ENCODE results near the gene RND3.

RND3 gene

DNA sequence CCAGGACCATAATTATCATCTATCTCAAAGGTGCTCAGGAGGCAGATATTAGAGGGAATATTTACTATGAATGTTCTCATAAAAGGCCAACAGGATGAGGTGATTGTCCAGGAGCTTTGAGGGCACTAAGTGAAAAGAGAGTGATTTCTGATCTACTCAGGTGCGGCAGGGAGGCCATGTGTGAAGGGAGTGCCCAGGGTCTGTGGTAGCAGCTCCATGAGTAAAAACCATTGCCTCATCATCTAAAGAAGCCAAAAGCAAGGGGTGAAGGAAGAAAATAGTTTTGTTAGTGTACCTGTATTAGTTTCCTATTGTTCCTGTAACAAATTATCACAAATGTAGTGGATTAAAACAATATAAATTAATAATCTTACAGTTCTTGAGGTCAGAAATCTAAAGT lies 22.5 kb downstream of the RND3 start:
- H3K27ac ChIP-seq: no peak overlapping the region

GRCh38 chr2:150464270-150464669 lies 23.2 kb downstream of the RND3 start:
- no peak overlapping the region for H3K4me3 ChIP-seq
- H3K27ac ChIP-seq: no peak overlapping the region

More for the DNA sequence above, 22.5 kb downstream of the RND3 start:
- no peak overlapping the region for H3K4me3 ChIP-seq

DNA sequence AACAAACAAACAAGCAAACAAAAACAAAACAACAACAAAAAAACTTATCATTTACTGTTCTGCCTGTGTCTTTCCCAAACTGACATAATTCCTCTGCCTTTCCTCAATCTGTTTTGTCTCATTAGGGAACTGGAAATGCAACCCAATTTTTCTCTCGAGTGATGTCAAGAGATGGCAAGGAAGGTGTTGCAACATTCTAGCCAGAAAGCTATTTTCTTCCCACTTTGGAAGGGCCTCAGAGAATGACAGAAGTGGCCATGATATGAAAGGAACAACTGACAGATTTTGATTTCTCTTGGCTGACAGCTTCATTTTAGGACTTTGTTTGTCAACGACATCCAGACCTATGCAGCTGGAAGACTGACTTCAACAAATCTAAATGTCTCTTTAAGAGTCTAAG lies 24.7 kb downstream of the RND3 start:
- Histone ChIP-seq H3K27ac (no peak overlapping the region), H3K4me3 (no peak overlapping the region)

DNA sequence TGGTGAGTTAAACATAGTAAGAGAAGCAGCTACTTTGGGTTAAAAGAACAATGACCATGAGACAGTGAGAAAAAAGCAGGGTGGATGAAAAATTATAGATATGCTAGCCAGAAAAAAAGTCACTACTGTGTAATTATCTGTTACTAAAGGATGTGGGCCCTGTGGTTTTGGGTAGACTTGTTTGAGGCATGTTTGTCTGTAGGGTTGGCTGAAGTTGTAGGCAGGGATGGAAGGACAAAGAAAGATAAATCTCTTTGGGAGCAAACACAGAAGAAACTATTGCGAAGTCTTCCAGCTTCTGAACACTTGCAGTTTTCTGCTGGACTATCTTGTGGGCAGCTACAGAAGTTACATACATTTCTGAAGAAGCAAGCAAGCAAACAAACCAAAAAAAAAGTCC lies 28.2 kb downstream of the RND3 start:
- H3K27ac ChIP-seq: no peak overlapping the region
- no peak overlapping the region for H3K4me3 ChIP-seq

- H3K27ac ChIP-seq: no peak overlapping the region
- H3K4me3 ChIP-seq: no peak overlapping the region
These were observed 36.7 kb downstream of the RND3 start for GRCh38 chr2:150450765-150451164.

DNA sequence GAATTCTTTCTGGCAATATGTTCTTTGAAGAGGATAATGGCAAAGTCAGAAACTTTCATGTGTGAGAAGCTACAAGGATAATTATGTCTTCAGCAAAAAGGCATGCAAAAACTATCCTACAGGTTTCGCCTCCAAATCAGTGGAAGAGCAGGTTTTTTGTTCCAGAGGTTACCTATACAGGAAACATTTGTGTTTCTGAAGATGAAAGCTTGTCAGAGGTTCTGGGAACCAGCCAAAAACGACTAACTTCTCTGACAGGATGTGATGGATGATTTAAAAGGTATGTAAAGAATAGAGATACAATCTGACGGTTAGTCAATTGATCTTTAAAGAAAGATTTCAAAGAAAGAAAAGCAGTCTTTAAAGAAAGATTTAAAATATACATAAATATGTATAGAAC lies 37.6 kb downstream of the RND3 start:
- Histone ChIP-seq H3K27ac (no peak overlapping the region), H3K4me3 (no peak overlapping the region)

GRCh38 chr2:150445398-150445797 lies 42.1 kb downstream of the RND3 start:
- H3K27ac ChIP-seq: no peak overlapping the region
- no peak overlapping the region for H3K4me3 ChIP-seq

DNA sequence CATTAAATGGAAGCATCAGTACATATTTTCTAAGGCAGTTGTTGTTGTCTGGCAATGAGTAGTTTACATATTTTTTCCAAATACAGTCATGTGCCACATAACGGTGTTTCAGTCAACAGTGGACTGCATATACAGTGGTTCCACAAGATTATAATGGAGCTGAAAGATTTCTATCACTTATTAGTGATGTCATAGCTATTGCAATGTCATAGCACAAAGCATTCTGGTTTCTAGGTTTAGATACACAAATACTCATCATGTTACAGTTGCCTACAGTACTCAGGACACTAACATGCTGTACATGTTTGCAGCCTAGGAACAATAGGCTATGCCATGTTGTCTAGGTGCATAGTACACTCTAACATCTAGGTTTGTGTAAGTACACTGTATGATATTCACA lies 45.0 kb downstream of the RND3 start:
- no peak overlapping the region for H3K4me3 ChIP-seq
- H3K27ac ChIP-seq: no peak overlapping the region

GRCh38 chr2:150441784-150442183 lies 45.7 kb downstream of the RND3 start:
- Histone ChIP-seq H3K4me3 (no peak overlapping the region), H3K27ac (no peak overlapping the region)

- H3K4me3 ChIP-seq: no peak overlapping the region
These were observed 46.2 kb downstream of the RND3 start for GRCh38 chr2:150441226-150441625.

DNA sequence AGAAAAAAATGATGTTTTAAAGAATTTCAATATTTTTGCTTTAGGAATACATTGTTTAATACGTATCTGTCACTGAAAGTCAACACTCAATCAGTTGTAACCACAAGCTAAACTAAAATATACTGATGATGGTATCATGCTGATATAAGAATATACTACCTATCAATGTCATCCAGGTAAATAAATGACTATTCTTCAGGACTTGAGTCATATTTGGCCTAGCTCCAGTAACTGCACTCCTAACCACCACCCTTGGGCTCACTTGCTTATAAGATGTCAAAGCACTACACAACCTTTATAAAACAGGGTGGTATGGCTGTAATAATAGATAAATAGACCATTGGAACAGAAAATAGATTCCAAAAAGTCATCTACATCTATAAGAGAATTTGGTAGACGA lies 48.8 kb downstream of the RND3 start:
- H3K27ac ChIP-seq: no peak overlapping the region
- no peak overlapping the region for H3K4me3 ChIP-seq

More at GRCh38 chr2:150441226-150441625, 46.2 kb downstream of the RND3 start:
- H3K27ac ChIP-seq: no peak overlapping the region

- Histone ChIP-seq H3K4me3 (no peak overlapping the region), H3K27ac (no peak overlapping the region)
These were observed 49.4 kb downstream of the RND3 start for GRCh38 chr2:150438041-150438440.

GRCh38 chr2:150432312-150432625 lies 55.2 kb downstream of the RND3 start:
- Histone ChIP-seq H3K27ac (no peak overlapping the region), H3K4me3 (no peak overlapping the region)

- no peak overlapping the region for H3K4me3 ChIP-seq
- H3K27ac ChIP-seq: no peak overlapping the region
These were observed 55.7 kb downstream of the RND3 start for GRCh38 chr2:150431561-150432311.

- Histone ChIP-seq H3K4me3 (no peak overlapping the region), H3K27ac (no peak overlapping the region)
These were observed 58.0 kb downstream of the RND3 start for GRCh38 chr2:150429384-150429961.

- no peak overlapping the region for H3K4me3 ChIP-seq
These were observed 58.8 kb downstream of the RND3 start for GRCh38 chr2:150428641-150429040.

GRCh38 chr2:150427298-150427697 lies 60.2 kb downstream of the RND3 start:
- Histone ChIP-seq H3K4me3 (no peak overlapping the region), H3K27ac (no peak overlapping the region)

More at GRCh38 chr2:150428641-150429040, 58.8 kb downstream of the RND3 start:
- H3K27ac ChIP-seq: no peak overlapping the region

GRCh38 chr2:150426724-150427123 lies 60.7 kb downstream of the RND3 start:
- no peak overlapping the region for H3K4me3 ChIP-seq
- H3K27ac ChIP-seq: no peak overlapping the region

DNA sequence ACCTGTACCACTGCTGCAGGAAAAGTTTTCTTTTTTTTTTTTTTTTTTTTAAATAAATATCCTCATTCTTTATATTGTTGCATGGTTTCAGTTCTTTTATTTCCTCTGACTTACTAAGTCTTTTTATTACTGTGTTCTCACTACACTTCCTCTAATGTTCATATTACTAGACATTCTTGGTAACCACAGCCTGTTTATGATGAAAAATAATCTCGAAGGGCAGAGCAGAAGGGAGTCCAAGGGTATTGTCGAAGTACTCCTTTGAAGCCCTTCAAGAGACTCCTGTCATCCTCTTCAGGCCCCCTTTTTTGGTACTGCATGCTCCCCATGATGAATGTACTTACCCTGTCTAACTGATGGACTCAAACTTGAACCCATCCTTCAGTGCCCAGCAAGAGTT lies 61.2 kb downstream of the RND3 start:
- no peak overlapping the region for H3K4me3 ChIP-seq
- H3K27ac ChIP-seq: no peak overlapping the region

DNA sequence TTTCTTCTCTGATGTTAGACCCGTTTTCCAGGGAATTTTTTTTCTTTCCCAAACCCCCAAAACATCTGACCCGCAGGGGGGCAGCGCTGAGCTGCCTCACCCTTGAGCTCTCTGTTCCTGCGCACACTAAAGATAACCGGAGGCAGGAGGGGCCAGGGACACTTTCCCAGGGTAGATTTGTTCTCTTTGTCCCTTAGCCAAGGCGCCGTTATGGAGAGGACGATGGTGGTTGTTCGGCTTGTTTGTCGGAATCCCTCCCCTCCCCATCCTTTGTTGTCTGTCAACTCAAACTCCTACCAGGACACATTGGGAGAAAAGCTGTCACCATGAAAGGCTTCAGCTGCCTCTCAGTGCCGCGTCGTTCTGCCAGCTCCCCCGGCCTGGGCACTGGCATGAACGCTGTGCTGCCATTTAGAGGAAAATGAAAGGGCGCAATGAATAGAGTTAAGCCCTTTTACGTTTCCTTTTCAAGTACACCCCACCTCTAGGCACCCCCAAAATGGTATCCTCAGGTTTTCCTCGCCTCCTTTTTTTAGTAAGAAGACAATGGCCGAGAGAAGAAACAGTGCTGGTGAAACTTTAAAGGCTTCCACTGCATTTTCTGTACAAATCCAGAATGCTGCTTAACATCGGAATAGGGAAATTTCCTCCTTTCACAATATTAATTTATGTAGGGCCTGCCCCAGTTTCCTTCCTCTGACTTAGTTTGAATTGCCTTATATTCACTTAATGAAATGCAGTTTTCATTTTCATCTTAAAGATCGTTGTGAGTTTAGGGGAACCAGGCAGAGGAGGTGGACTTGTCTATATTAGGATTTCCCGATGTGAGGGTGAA lies 62.1 kb downstream of the RND3 start:
- no peak overlapping the region for H3K4me3 ChIP-seq
- H3K27ac ChIP-seq: no peak overlapping the region

GRCh38 chr2:150424406-150424805 lies 63.1 kb downstream of the RND3 start:
- no peak overlapping the region for H3K27ac ChIP-seq

More at GRCh38 chr2:150424406-150424805, 63.1 kb downstream of the RND3 start:
- no peak overlapping the region for H3K4me3 ChIP-seq

Data from skin epidermis (tissue), 12 donors.